HG03354 (cell line): ENCODE data around the gene PHF13.
"Not testable (repeated sequence)": the region's sequence is repeated elsewhere in the genome, so short reads cannot be mapped to it uniquely, and the experiment has no call there.

ENCODE experiments used
- ATAC-seq: cut with Tn5 transposase; IDR thresholded peaks from one replicate; pipeline ENCODE4 v1.9.1; 2021; ENCODE audit warnings: mild to moderate bottlenecking; ENCODE audit not compliant: unreplicated experiment, poor library complexity, severe bottlenecking

The PHF13 gene

DNA sequence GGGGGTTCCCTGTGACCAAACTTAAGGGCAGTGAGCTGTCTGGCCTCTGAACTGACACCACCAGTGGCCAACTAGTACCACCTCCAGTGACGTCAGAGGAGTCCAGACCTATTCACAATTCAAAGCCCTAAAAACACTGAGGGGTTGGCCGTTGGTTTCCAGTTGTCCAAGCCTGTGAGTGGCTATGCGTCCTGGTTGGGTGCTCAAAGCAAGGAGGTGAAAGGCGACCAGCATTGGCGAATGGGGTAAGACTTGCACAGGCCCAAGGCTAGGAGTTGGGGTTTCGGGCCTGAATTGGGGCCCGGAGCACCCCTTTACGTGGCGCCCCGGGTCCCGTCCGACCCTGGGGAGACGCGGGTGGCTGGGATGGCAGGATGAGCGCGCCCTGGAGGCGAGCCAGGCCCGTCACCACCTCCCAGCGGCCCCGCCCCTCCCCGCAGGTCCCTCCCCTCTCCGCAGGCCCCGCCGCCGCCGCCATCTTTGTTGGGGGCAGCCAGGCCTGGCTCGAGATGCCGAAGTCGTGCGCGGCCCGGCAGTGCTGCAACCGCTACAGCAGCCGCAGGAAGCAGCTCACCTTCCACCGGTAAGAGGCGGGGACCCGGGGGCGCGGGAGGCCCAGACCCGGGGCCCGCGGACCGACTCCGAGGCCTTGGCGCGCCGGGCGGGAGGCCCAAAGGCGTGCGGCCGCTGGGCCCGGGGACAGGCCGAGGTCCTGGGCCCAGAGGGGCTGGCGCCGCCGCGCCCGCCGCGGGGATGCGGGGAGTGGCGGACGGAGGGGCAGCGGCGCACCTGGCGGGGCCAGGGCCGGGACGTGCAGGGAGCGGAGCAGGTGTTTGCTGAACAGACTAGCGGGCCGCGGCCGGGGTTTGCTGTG lies 11.4 kb downstream of the PHF13 start, which contains the start of gene THAP3:
Gene THAP3 (plus strand): TSS at position 159 of the 874 bp plus-strand sequence. CDS start 351 bp downstream, at position 510.
- ATAC-seq = peak; percentile 89

DNA sequence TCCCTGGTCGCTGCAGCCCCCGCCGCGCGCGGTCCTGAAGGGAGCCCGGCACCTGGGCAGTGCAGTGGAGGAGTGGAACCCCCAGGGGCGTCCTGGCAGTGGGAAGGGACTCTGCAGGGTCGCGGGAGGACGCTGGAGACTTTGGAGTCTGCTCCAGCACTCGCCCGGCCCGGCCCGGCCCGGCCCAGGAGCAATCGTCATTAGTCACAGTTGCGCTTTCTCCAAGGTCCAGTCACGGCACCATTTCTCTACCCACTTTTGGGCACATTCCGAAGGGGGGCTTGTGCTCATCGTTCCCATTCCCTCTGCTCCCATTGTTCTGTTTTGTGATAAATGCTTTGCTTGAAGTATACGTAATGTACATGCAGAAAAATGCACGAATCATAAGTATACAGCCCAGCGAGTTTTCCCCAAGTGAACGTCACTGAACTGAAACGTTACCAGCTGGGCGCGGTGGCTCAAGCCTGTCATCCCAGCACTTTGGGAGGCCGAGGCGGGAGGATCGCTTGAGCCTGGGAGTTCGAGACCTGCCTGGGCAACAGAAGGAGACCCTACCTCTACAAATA lies 12.1 kb downstream of the PHF13 start:
- peak; percentile 52 for ATAC-seq

DNA sequence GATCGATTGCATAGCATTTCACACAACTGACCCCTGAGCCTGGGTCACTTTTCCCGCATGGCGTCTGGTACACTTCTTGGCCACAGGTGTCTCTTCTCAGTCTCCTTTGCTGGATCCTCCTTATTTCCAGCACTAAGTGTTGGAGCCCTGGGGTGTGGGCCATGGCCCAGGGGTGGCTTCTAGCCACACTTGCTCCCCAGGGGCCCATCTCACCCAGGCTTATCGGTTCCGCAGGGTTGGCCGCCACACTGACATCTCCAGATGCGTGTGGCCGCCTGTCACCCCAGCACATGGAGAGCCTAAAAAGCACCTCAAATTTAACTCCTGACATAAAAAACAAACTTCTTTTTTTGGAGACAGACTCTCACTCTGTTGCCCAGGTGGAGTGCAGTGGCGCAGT lies 13.5 kb downstream of the PHF13 start:
- ATAC-seq = no peak

DNA sequence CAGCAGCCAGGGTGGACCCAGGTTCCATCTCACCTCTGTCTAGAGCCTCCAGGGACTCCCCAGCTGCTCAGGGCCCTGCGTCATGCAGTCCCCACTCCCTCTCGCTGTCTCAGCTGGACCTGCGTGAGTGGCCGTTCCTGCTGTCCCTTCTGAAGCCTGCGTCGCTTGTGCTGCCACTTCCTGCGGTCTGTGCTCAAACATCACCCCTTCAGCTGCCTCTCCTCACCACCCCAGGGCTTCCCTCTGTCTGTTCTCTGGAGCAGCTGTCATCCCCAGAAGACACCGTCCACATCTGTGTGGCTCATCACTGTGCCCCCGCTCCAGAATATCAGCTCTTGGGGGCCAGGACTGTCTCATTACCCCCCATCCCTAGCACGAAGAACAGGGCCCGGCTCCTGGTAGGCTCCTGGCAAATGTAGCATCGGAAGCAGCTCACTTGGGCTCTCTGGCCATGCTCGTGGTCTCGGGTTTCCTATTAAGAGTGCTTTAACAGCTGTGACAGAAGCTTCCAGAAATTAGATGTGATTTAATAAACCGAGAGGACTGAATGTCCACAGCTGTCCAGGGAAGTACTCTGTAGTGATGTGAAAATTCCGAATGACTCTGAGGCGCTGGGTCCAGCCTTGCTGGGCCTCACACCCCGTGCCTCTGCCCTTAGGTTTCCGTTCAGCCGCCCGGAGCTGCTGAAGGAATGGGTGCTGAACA lies 14.5 kb downstream of the PHF13 start:
- no peak for ATAC-seq

DNA sequence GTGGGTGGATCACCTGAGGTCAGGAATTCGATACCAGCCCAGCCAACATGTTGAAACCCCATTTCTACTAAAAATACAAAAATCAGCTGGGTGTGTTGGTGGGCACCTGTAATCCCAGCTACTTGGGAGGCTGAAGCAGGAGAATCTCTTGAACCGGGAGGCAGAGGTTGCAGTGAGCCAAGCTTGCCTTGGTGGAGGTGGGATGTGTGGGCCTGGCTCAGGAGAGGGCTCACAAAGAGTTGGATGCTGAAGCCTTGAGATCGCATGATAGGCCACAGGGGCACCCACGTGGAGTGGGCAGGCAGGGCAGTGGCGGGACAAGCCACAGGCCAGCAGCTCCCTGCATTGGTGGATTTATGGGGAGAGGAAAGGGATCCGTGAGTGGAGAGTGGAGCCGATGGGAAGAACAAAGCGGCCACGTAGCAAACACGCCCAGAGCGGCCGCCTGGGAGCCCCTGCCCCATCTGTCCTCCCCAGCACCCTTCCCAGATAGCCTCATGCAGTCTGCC lies 15.5 kb downstream of the PHF13 start:
- no peak for ATAC-seq

DNA sequence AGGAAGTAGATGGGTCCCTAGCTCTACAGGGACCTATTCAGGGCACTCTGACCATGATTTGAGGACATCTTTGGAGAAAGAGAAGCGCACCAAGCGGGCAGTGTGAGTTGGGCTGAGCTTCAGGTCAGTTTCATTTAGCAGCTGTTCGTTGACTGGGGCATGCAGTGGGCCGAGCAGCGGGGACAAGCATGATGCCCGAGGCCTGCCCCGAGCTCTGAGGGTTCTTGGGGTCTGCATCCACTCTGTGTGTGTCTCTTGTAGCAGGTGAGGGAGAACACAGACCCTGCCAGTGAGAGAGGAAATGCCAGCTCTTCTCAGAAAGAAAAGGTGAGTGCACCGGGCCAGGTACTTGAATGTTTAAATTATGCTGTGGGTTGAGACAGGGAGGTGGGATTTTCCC lies 16.5 kb downstream of the PHF13 start:
- ATAC-seq = no peak

DNA sequence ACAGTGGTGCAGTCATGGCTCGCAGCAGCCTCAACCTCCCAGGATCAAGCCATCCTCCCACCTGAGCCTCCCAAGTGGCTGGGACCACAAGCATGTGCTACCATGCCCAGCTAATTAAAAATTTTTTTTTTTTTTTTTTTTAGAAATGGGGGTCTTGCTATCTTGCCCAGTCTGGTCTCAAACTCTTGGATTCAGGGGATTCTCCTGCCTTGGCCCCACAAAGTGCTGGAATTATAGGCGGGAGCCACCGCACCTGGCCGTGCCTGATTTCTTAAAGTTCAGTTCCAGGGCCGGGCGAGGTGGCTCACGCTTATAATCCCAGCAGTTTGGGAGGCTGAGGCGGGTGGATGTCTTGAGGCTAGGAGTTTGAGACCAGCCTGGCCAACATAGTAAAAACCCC lies 17.5 kb downstream of the PHF13 start:
- ATAC-seq = no peak

DNA sequence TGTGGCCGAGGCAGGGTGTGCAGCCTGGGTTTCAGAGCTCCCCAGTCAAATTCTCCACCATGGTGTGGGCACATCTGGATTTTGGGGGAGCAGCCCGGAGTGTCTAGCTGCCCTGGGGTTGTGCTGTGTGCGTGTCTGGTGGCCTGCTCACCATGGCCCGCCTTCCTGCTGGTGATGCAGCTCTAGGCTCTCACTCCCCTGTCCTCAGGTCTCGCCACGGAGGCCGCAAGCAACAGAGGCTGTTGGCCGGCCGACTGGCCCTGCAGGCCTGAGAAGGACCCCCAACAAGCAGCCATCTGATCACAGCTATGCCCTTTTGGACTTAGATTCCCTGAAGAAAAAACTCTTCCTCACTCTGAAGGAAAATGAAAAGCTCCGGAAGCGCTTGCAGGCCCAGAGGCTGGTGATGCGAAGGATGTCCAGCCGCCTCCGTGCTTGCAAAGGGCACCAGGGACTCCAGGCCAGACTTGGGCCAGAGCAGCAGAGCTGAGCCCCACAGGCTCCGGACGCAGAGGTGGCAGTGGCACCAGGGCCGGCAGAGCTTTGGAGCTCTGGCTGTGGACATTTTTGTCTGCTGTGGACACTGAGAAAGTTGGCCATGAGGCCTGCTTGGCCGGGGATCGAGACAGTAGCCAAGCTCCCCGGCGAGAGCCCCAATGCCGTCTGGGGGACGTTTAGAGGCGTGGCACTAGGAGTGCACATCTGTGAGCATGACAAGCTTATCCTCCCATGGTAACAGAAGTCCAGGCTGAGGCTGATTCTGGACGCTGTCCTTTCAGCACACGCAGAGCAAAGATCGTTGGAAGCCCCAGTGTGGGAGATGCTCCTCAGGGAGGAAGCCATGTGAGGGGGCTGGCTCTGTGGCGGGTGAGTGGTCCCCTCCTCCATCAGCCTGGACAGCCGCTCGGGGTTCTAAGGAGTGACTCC lies 19.3 kb downstream of the PHF13 start:
- no peak for ATAC-seq

DNA sequence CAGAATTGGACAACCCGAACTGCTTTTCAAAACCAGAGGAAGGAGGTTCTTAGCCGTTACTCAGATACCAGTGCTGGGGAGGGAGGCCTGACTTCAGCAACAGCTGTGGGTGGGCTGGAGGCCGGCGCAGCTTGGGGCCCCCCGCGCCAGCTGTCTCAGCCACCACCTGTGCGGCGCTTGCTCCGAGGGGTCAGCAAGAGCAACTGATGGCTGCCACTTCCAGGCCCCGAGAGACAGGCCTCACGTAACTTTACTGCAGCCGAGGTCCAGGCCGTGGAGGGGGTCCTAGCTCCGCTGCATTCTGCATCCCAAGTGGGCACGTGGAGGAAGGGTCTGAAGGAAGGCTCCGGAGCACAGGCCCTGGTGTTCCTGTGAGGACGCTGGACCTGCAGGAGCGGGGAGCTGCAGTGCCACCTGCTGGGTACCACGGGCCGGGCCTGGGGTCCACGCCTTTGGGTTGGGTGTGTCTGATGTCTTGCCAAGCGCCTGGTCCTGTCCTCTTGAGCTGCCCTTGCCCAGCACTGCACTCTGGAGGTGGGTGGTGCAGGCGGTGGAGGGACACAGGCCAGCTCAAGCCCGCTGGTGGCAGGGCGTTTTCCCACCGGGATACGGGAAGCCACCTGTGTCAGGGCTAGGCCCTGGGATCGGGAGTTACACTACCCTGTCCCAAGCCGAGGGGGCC lies 21.0 kb downstream of the PHF13 start:
- no peak for ATAC-seq

DNA sequence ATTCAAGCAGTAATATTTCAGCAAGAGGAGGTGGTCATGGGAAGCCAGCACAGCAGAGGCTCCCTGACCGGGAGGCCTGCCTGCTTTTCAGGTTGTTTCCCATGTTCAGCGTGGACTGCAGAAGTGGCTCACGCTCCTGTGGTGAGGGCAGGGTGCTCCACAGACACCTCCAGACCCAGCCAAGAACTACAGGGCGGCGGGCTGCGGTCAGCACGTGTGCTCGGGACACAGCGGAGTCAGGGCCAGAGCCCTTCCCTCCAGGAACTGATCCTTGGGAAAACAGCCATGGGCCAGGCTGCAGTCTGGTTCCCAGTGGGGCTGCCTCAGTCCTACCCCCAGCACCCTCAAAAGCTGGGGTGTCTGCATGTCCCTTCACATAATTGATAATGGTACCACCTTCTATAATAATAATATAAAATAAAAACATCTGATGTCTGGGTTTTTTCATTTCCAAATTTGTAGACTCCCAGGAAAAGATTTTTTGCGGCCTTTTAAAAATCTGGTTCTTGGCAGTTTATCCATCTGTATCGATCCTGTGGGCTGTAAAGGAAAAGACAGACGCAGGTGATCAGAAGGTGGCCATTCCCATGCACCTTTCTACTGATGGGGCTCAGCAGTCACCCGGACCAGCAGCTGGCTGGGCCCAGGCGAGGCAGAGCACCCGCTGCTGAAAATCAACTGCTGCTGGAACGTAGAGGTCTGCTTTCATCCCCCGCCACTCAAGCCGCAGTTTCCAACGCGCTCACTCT lies 21.8 kb downstream of the PHF13 start:
- ATAC-seq = no peak

DNA sequence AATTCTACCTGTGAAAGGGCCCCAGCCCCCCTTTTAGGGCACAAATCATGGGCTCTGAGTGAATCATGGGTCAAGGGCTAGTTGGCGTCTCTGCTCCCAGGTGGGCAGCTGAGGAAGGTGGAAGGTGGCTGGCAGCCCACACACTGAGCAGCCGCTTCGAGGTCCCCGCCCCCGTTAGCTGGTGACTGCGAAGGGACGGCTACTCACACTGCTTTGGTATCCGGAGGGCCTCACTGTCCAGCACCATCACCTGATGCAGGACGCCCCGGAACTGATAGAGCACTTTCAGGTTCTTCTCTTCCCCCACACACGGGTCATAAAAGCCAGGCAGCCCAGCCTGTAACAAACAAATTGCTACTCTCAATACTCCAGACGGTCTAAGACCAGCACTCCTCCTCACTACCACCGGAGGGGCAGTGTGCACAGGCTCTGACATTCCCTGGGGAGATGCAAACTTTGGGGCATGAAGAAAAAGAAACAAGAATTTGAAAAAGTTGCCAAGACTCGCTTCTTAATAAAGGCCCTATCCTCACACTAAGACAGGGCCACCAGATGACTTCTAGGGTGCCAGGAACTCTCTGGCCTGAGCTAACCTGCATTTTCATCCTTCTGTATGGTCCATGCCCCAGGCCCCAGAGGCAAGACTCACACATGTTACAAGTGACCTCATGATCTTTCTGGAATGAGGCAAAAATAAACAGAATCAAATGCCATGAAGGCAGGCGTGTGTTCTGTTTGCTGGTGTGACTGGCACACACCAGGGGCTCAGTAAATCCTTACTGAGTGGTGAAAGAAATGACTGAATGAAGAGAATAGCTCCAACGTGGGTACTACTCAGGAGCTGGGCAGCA lies 22.6 kb downstream of the PHF13 start:
- ATAC-seq = no peak

DNA sequence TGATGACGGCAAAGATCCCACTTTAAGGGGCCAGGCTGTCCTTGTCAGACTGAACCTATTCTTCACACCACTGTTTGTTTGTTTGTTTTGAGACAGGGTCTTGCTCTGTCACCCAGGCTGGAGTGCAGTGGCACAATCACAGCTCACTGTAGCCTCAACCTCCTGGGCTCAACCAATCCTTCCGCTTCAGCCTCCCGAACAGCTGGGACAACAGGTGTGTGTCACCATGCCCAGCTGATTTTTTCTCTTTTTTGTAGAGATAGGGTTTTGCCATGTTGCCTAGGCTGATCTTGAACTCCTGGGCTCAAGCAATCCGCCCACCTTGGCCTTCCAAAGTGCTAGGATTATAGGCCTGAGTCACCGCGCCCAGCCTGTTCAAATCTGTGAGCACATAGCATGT lies 23.2 kb downstream of the PHF13 start:
- not testable (repeated sequence) for ATAC-seq

DNA sequence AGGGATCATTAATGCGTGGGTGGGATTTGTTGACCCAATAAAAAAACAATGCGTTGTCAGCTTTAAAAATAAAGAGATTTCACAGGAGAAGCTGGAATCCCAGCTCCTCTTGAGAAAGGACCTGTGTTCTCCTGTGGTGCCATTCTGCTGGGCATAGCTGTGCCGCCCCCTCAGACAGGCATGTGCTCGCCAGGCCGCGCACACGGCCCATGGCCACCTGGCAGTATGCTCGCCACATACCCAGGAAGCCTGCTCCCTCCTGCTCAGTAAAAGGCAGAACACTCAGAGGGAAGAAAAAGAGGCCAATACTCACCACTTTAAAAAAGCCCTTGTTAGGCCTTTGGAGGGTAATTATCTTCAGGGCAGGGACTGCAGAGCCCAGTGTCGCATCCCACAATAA lies 24.2 kb downstream of the PHF13 start:
- no peak for ATAC-seq

DNA sequence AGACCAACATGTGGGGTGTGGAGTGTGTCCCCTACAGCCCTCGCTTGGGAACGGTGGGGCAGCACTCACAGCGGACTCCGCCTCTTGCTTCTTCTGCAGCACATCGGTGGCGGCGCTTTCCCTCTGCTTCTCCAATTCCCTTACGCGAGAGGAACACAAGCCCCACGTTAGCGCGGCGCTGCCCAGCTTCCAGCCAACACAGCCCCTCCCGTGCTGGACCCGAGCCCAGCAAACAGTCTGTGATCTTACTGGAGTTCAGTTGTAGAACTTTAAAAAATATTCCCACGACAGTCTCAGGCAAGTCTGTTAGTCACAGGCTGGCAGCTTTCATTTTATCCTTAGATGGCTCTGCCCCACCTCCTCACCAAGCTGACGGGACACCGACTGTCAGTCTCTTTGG lies 24.7 kb downstream of the PHF13 start:
- no peak for ATAC-seq

DNA sequence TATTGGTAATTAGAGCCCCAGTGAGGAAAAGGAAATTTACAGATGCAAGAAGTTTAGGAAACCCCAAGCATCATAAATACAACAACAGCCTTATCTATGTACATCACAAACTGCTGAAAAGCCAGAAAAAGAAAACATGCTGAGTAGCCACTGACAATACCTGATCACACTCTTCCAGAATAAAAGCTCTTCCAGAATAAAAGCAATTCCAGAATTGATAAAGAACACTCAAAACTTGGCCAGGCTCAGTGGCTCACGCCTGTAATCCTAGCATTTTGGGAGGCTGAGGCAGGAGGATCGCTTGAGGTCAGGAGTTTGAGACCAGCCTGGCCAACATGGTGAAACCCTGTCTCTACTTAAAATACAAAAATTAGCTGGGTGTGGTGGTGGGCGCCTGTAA lies 27.3 kb downstream of the PHF13 start:
- ATAC-seq = not testable (repeated sequence)

DNA sequence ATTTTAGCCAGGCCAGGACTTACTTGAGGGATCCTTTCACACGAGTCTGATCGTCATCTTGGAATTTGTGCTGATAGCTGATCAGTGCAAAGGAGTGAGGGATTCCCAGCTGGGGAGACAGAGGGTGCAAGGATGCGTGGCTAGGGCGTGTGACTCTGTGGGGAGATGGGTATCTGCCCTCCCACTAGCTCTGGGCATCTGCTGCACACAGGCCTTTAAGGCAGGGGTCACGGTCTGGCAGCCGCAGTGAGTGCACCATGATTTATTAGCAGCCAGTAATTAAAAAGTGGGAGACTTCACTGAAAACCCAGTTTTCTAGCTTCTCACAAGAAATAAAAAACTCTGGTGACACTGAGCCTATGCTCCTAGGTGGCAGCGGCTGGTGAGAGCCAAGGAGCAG lies 31.5 kb downstream of the PHF13 start:
- ATAC-seq = no peak

DNA sequence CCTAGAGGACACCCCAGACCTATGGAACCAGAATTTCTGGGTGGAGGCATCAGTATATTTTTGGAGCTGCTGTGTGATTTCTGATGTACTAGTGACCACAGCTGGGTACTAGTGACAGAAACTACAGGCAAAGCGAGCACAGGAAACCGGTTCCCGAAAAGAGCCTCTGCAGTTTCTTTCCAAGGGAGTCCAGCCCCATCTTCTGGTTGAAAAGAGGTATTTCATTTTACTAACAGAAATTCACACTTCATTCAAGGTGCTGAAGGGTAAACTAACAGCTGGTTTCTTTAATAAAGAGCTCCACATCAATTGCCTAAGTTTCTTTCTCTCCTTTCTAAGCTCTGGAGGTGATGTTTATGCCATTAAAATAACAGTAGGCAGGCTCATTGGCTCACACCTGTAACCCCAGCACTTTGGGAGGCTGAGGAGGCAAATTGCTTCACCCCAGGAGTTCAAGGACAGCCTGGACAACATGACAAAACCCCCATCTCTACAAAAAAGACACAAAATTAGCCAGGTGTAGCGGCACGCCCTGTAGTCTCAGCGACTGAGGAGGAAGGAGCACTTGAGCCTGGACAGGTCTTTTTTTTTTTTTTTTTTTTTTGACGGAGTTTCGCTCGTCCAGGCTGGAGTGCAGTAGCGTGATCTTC lies 33.1 kb downstream of the PHF13 start:
- ATAC-seq = no peak
